Activated T-helper 2 cell treated with anti-CD3 and anti-CD28 coated beads, Interferon-gamma antibody, Interleukin-2, Interleukin-4, amounts not matched to agents 10 μg/mL and 5 μg/mL and 100 μg/mL, durations not matched to agents 14 hours and 24 hours and 36 hours (primary cell): ENCODE results near the gene GTF2IRD1. TPM values are rescaled to one million over a fixed set of nuclear protein-coding genes. Genes with fewer than 3 reads are reported as not detected.
"Not testable (repeated sequence)": the region's sequence is repeated elsewhere in the genome, so short reads cannot be mapped to it uniquely, and the experiment has no call there.

Experiments
- DNase-seq: peaks from one replicate; pipeline ENCODE4 v3.0.0; 2021; ENCODE audit warnings: low spot score
- H3K27ac Mint-ChIP-seq: one replicate; pipeline ENCODE4 v1.8.0; 2021; ENCODE audit warnings: mixed read lengths
- H3K27me3 Mint-ChIP-seq: one replicate; pipeline ENCODE4 v1.8.0; 2021; ENCODE audit warnings: low read depth, mixed read lengths
- H3K36me3 Mint-ChIP-seq: one replicate; pipeline ENCODE4 v1.8.0; 2021; ENCODE audit warnings: low read depth, mixed read lengths
- H3K4me1 Mint-ChIP-seq: one replicate; pipeline ENCODE4 v1.8.0; 2021; ENCODE audit warnings: low read depth, mixed read lengths
- H3K4me3 Mint-ChIP-seq: one replicate; pipeline ENCODE4 v1.8.0; 2021; ENCODE audit warnings: low read depth, mild to moderate bottlenecking, moderate library complexity, mixed read lengths
- H3K9me3 Mint-ChIP-seq: one replicate; pipeline ENCODE4 v1.8.0; 2021; ENCODE audit warnings: mixed read lengths
- intact Hi-C: fragments of 100-400 bp; cut with micrococcal nuclease; formaldehyde crosslinking; loops from one replicate; pipeline ENCODE4 v1.15.1; 2023
- total RNA-seq: library from RNA; stranded (reverse); gene quantifications from 2 replicates; pipeline ENCODE4 v1.2.3, GENCODE V29; 2022

The GTF2IRD1 gene
- 2.9 and 3.1 TPM in 2 replicates for total RNA-seq

- Mint-ChIP-seq H3K36me3 (no peaks in the 10 kb centered on the region), H3K27ac (peak within 1 kb of the TSS; percentile 81), H3K9me3 (no peaks in the 10 kb centered on the region), H3K4me1 (peaks cover 10% of the 10 kb centered on the region), H3K4me3 (peak within 1 kb of the TSS; percentile 70), H3K27me3 (peaks cover 12% of the 10 kb centered on the region)
- intact Hi-C loops = loop anchor here (2.0 kb wide), 1 partner anchor 203 kb away; the partner anchor contains the start of gene GTF2I
- no peak for DNase-seq
Observed at GRCh38 chr7:74453322-74454011, at the start of gene GTF2IRD1. GTF2IRD1 (plus strand) TSS chr7:74453906; CDS start chr7:74508081, 54,175 bp downstream.

GRCh38 chr7:74404388-74404700, 49.4 kb upstream of the GTF2IRD1 start:
- Mint-ChIP-seq H3K27me3 (no peaks in the 10 kb centered on the region), H3K9me3 (no peaks in the 10 kb centered on the region), H3K4me3 (no peak overlapping the region), H3K4me1 (no peaks in the 10 kb centered on the region), H3K27ac (no peak overlapping the region), H3K36me3 (no peaks in the 10 kb centered on the region)
- DNase-seq = no peak
- intact Hi-C loops = no loop called here

GRCh38 chr7:74404741-74405140, 49.0 kb upstream of the GTF2IRD1 start:
- Mint-ChIP-seq H3K4me1 (no peaks in the 10 kb centered on the region), H3K4me3 (no peak overlapping the region), H3K27ac (no peak overlapping the region), H3K36me3 (no peaks in the 10 kb centered on the region), H3K27me3 (no peaks in the 10 kb centered on the region), H3K9me3 (no peaks in the 10 kb centered on the region)
- intact Hi-C loops = no loop called here
- DNase-seq = no peak

GRCh38 chr7:74405191-74405898, 48.4 kb upstream of the GTF2IRD1 start:
- Mint-ChIP-seq H3K9me3 (no peaks in the 10 kb centered on the region), H3K4me3 (no peak overlapping the region), H3K4me1 (no peaks in the 10 kb centered on the region), H3K27ac (no peak overlapping the region), H3K27me3 (no peaks in the 10 kb centered on the region), H3K36me3 (no peaks in the 10 kb centered on the region)
- DNase-seq = no peak
- intact Hi-C loops = no loop called here

GRCh38 chr7:74405899-74406512, 47.7 kb upstream of the GTF2IRD1 start:
- intact Hi-C loops = no loop called here
- Mint-ChIP-seq H3K4me3 (no peak overlapping the region), H3K4me1 (no peaks in the 10 kb centered on the region), H3K27me3 (no peaks in the 10 kb centered on the region), H3K27ac (no peak overlapping the region), H3K9me3 (no peaks in the 10 kb centered on the region), H3K36me3 (no peaks in the 10 kb centered on the region)
- no peak for DNase-seq

- Mint-ChIP-seq H3K9me3 (no peaks in the 10 kb centered on the region), H3K27ac (no peak overlapping the region), H3K36me3 (no peaks in the 10 kb centered on the region), H3K4me3 (no peak overlapping the region), H3K27me3 (no peaks in the 10 kb centered on the region), H3K4me1 (no peaks in the 10 kb centered on the region)
- intact Hi-C loops = no loop called here
- no peak for DNase-seq
Observed at GRCh38 chr7:74407958-74408357, 45.7 kb upstream of the GTF2IRD1 start.

- H3K27me3 Mint-ChIP-seq = no peaks in the 10 kb centered on the region
- no peak for DNase-seq
- no peaks in the 10 kb centered on the region for H3K4me1 Mint-ChIP-seq
- no peaks in the 10 kb centered on the region for H3K9me3 Mint-ChIP-seq
- no peaks in the 10 kb centered on the region for H3K36me3 Mint-ChIP-seq
- no peak overlapping the region for H3K27ac Mint-ChIP-seq
- intact Hi-C loops = no loop called here
- H3K4me3 Mint-ChIP-seq = no peak overlapping the region
Observed at GRCh38 chr7:74409571-74409970, 44.1 kb upstream of the GTF2IRD1 start.

- no peaks in the 10 kb centered on the region for H3K9me3 Mint-ChIP-seq
- H3K4me3 Mint-ChIP-seq = no peak overlapping the region
- no peak overlapping the region for H3K27ac Mint-ChIP-seq
- intact Hi-C loops = no loop called here
- no peaks in the 10 kb centered on the region for H3K27me3 Mint-ChIP-seq
- H3K36me3 Mint-ChIP-seq = no peaks in the 10 kb centered on the region
- DNase-seq = no peak
- H3K4me1 Mint-ChIP-seq = no peaks in the 10 kb centered on the region
Observed at GRCh38 chr7:74410772-74411171, 42.9 kb upstream of the GTF2IRD1 start.

- intact Hi-C loops, H3K9me3 Mint-ChIP-seq, H3K4me1 Mint-ChIP-seq, H3K27ac Mint-ChIP-seq, H3K27me3 Mint-ChIP-seq, H3K36me3 Mint-ChIP-seq, DNase-seq, H3K4me3 Mint-ChIP-seq: not testable (repeated sequence)
Observed at GRCh38 chr7:74411571-74411970, 42.1 kb upstream of the GTF2IRD1 start.

GRCh38 chr7:74412056-74412455, 41.6 kb upstream of the GTF2IRD1 start:
- no peaks in the 10 kb centered on the region for H3K36me3 Mint-ChIP-seq
- no peaks in the 10 kb centered on the region for H3K4me1 Mint-ChIP-seq
- H3K9me3 Mint-ChIP-seq = no peaks in the 10 kb centered on the region
- no peak overlapping the region for H3K27ac Mint-ChIP-seq
- intact Hi-C loops = no loop called here
- no peak overlapping the region for H3K4me3 Mint-ChIP-seq
- H3K27me3 Mint-ChIP-seq = no peaks in the 10 kb centered on the region
- DNase-seq = no peak

- Mint-ChIP-seq H3K4me3 (no peak overlapping the region), H3K27ac (no peak overlapping the region), H3K36me3 (no peaks in the 10 kb centered on the region), H3K4me1 (no peaks in the 10 kb centered on the region), H3K9me3 (no peaks in the 10 kb centered on the region), H3K27me3 (no peaks in the 10 kb centered on the region)
- intact Hi-C loops = no loop called here
- no peak for DNase-seq
Observed at GRCh38 chr7:74412603-74413002, 41.1 kb upstream of the GTF2IRD1 start.

GRCh38 chr7:74414595-74415333, 38.9 kb upstream of the GTF2IRD1 start:
- H3K27ac Mint-ChIP-seq, H3K4me1 Mint-ChIP-seq, H3K36me3 Mint-ChIP-seq, DNase-seq, H3K9me3 Mint-ChIP-seq, intact Hi-C loops, H3K4me3 Mint-ChIP-seq, H3K27me3 Mint-ChIP-seq: not testable (repeated sequence)
